BJ (cell line): ENCODE data around the gene PRSS3. TPM values are rescaled to one million over a fixed set of nuclear protein-coding genes. Genes with fewer than 3 reads are reported as not detected.
A peak's percentile ranks its signal among the peaks of the same experiment; 100 is the strongest.

ENCODE experiments used
- CTCF ChIA-PET: fragments of 350-600 bp; formaldehyde crosslinking; extraction: SDS; loops from one replicate; lab custom pipeline; 2021; ENCODE audit warnings: antibody characterized with exemption, inconsistent platforms; lab: Yijun Ruan, JAX
- POLR2A ChIA-PET: fragments of 300-600 bp; sonication (Branson Sonifier 250); formaldehyde crosslinking; extraction: SDS; loops from one replicate; lab custom pipeline; 2021; ENCODE audit warnings: antibody characterized with exemption; lab: Charles Lee
- DNase-seq: peaks from one replicate; pipeline ENCODE4 v3.0.0-alpha.2; 2011; ENCODE audit warnings: low read depth
- H3K27me3 ChIP-seq: 2 replicates; pipeline ENCODE4 v1.6.0; 2011; ENCODE audit warnings: low read length; ENCODE audit not compliant: control insufficient read depth, insufficient read depth
- H3K36me3 ChIP-seq: 2 replicates; pipeline ENCODE4 v1.5.1; 2011; ENCODE audit warnings: low read length; ENCODE audit not compliant: control insufficient read depth, insufficient read depth
- H3K4me3 ChIP-seq: 2 replicates; pipeline ENCODE4 v1.5.1; 2011; ENCODE audit warnings: low read depth, mild to moderate bottlenecking, control low read depth, low read length
- polyA plus RNA-seq: library from polyadenylated mRNA; depleted of rRNA; stranded (reverse); fragments of >200 nt; gene quantifications from 2 replicates; pipeline ENCODE4 v1.2.3, GENCODE V29; 2011
- TF ChIP-seq, protein P1 (sequence below): IDR thresholded peaks from 2 replicates; pipeline ENCODE4 v1.5.1; 2011; ENCODE audit warnings: low read depth, mild to moderate bottlenecking, control low read depth, inconsistent platforms, low read length, moderate library complexity; ENCODE audit not compliant: insufficient read depth

The PRSS3 gene
- polyA plus RNA-seq, 1 experiment: 1.4 TPM

DNA sequence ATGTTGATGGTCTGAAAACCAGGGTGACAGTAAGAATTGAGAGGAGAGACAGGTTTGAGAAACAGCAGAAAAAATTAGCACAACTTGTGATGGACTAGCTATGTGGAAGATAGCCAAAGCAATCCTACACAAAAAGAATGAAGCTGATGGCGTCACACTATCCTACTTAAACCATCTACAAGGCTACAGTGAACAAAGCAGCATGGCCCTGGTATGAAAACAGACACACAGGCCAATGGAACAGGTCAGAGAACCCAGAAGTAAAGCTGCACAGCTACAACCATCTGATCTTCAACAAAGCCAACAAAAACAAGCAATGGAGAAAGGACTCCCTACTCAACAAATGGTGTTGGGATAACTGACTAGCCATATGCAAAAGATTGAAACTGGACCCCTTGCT lies 14.1 kb downstream of the PRSS3 start:
- ChIA-PET POLR2A (no interaction called here), CTCF (interaction anchor here (0.5 to 1.7 kb wide), 3 partner anchors 8 to 762 kb away, joined by 3 to 4 read pairs (median 3); no protein-coding TSS in a partner anchor)
- no peak for DNase-seq
- TF ChIP-seq, protein P1, sequence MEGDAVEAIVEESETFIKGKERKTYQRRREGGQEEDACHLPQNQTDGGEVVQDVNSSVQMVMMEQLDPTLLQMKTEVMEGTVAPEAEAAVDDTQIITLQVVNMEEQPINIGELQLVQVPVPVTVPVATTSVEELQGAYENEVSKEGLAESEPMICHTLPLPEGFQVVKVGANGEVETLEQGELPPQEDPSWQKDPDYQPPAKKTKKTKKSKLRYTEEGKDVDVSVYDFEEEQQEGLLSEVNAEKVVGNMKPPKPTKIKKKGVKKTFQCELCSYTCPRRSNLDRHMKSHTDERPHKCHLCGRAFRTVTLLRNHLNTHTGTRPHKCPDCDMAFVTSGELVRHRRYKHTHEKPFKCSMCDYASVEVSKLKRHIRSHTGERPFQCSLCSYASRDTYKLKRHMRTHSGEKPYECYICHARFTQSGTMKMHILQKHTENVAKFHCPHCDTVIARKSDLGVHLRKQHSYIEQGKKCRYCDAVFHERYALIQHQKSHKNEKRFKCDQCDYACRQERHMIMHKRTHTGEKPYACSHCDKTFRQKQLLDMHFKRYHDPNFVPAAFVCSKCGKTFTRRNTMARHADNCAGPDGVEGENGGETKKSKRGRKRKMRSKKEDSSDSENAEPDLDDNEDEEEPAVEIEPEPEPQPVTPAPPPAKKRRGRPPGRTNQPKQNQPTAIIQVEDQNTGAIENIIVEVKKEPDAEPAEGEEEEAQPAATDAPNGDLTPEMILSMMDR: no peak
- no peak overlapping the region for H3K4me3 ChIP-seq
- H3K36me3 ChIP-seq: no peaks in the 10 kb centered on the region
- no peaks in the 10 kb centered on the region for H3K27me3 ChIP-seq

DNA sequence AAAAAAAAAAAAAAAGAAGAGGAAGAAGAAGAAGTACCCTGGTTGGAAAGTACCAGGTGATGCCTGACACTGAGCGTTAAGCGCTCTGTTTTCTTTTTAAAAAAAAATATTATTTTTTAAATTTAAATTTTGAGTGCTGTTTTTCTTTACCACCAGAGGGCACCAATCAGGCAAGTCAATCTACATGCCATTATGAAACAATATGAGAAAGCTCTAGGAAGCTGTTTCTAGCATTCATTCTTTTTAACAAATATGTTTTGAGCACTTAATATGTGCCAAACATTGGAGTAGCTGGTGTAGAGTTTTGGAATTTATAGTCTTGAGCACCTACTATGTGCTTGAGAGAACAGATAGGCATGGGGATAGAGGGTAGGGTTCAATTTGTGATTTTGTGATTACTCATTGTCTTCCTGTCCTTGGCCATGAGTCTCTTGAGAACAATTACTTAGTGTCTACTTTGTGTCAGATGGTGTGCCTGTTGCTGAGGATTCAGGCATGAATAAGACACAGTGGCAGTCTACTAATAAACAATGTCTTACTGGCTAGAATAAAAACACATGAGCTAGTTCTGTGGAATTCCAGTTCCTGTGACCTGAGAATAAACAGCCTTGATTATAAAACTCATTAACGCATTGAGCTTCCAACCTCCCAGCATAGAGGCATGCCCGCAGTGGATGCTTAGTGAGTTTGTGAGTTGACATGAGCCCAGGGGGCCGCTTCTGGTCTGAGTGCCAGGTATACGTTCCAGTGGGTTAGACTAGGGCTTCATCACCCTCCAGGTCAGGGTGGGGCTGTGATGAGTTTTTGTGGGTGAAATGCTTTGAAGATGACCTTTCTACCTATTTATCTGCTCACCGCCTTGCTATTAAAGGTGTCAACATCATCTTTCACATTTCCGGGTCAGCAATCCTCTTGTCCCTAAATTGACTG lies 18.6 kb downstream of the PRSS3 start:
- TF ChIP-seq, protein P1: peak; percentile 64
- H3K36me3 ChIP-seq: no peaks in the 10 kb centered on the region
- no peak overlapping the region for H3K4me3 ChIP-seq
- ChIA-PET POLR2A (no interaction called here), CTCF (interaction anchor here (0.6 to 3.1 kb wide), 37 partner anchors 9 to 579 kb away, joined by 3 to 17 read pairs (median 4); partner anchors contain the start of genes PRSS3 and UBAP2)
- DNase-seq: peak; percentile 70
- no peaks in the 10 kb centered on the region for H3K27me3 ChIP-seq

DNA sequence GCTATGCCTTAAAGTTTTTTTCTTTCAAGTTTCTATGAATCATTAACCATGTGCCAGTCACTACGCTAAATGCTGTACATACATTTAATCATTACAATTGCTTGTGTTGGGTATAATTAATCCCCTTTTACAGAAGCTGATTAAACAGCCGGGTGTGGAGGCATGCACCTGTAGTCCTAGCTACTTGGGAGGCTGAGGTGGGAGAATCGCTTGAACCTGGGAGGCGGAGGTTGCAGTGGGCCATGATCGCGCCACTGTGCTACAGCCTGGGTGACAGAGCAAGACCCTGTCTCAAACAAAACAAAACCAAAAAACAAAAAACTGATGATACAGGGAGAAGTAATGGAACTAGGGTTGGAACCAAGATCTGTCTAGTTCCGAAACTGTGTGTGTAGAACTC lies 20.4 kb downstream of the PRSS3 start:
- CTCF ChIA-PET: interaction anchor here (0.6 to 1.2 kb wide), 5 partner anchors 23 to 267 kb away, joined by 3 read pairs; no protein-coding TSS in a partner anchor
- no peak overlapping the region for H3K4me3 ChIP-seq
- no peaks in the 10 kb centered on the region for H3K27me3 ChIP-seq
- POLR2A ChIA-PET: no interaction called here
- TF ChIP-seq, protein P1: no peak
- no peak for DNase-seq
- no peaks in the 10 kb centered on the region for H3K36me3 ChIP-seq

DNA sequence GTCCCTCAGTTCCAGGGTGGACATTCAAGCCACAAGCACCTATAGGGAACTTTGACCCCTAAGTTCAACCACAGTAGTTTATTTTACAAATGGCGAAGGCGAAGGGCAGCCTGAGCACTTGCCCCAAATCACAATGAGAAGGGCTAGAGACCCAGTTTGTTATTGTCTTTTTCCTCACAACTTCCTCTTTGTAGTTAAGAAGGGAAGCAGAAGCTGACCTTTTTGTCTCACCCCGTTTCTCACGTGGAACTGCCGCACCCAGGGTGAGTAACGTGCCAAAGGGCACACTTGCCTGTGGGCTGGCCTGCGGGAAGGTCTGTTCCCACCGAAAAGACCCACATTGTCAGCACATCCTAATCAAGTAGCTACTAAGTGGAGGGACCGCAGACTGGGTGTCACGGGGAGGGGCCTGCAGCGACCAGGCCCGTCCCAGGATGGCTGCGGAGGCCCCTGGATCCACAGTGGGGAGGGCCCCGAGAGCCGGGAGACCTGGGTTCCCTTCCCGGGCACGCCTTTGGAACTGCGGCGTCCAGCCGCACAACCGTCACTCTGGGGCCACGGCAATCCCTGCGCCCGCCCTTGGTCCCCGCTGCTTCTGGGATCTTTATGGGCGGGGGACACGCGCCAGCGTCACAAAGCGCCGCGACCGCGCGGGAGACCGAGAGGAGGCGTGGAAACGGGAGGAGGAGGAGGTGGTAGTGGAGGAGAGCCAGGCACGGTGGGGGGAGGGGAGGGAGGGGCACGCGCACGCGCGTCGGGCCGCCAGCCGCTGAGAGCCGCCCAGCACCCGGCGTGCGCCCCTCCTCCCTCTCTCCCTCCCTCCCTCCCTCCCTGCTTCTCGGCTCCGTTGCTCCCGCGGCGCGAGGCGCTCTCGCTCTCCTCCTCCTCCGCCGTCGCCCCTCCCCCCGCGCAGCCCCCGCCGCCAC lies 21.2 kb downstream of the PRSS3 start, which contains the start of gene UBE2R2:
Gene UBE2R2, plus strand, starts transcription at position 834 of the 926 bp plus-strand sequence. CDS start 598 bp downstream, outside the sequence.
- no peaks in the 10 kb centered on the region for H3K36me3 ChIP-seq
- ChIA-PET POLR2A (no interaction called here), CTCF (no interaction called here)
- no peaks in the 10 kb centered on the region for H3K27me3 ChIP-seq
- peak; percentile 52 for DNase-seq
- H3K4me3 ChIP-seq: peak within 1 kb of the TSS; percentile 93
- TF ChIP-seq, protein P1: no peak
